LNCAP (cell line): ENCODE data around the gene TAS2R40.

Experiments used
- TF ChIP-seq, protein P1 (sequence below): fragments of 450-650 bp; IDR thresholded peaks from 2 replicates; pipeline ENCODE4 v1.5.1; 2017; ENCODE audit warnings: mild to moderate bottlenecking

TAS2R40 gene

DNA sequence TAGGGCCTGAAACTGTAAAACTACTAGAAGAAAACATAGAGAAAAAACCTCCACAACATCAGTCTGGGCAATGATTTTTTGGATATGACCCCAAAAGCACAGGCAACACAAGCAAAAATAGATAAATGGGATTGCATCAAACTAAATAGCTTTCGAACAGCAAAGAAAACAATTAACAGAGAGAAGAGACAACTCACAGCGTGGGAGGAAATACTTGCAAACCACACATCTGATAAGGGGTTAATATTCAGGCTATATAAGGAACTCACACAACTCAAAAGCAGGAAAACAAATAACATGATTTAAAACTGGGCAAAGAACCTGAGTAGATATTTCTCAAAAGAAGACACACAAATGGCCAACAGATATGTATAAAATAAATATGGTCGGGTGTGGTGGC, 33.7 kb downstream of the TAS2R40 start:
- TF ChIP-seq, protein P1, sequence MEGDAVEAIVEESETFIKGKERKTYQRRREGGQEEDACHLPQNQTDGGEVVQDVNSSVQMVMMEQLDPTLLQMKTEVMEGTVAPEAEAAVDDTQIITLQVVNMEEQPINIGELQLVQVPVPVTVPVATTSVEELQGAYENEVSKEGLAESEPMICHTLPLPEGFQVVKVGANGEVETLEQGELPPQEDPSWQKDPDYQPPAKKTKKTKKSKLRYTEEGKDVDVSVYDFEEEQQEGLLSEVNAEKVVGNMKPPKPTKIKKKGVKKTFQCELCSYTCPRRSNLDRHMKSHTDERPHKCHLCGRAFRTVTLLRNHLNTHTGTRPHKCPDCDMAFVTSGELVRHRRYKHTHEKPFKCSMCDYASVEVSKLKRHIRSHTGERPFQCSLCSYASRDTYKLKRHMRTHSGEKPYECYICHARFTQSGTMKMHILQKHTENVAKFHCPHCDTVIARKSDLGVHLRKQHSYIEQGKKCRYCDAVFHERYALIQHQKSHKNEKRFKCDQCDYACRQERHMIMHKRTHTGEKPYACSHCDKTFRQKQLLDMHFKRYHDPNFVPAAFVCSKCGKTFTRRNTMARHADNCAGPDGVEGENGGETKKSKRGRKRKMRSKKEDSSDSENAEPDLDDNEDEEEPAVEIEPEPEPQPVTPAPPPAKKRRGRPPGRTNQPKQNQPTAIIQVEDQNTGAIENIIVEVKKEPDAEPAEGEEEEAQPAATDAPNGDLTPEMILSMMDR = no peak

DNA sequence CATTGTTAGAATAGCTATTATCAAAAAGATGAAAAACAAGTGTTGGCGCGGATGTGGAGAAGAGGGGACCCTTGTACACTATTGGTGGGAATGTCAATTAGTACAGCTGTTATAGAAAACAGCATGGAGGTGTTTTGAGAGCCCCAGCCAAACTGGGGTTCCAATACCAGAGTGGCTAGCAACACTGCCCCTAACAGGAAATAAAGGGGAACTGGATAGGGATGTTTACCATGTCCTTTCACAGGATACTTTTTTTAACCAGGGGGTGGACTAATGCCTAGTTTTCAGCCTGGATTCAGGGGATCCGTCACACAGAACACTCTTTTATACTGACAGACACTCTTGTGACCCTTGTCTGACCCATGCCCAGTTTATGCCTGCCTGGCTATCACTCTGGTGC, 34.5 kb downstream of the TAS2R40 start:
- TF ChIP-seq, protein P1 = no peak

GRCh38 chr7:143256932-143257331, 35.1 kb downstream of the TAS2R40 start:
- TF ChIP-seq, protein P1 = no peak

DNA sequence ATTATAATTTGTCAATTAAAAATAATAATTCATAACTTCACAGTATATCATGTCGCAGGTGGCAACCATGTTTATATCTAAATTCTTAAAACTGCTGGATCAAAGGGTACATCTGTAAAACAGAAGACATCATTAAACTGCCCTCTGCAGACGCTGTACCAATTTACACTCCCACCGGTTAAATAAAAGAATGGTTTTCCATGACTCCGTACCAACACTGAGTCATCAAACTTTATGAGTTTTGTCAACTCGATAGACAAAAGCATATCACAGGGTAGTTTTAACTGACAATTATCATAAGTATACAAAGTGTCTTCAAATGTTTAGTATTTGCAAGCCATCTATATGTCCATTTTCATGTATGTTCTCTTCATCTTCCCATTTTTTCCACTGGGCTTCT, 35.7 kb downstream of the TAS2R40 start:
- TF ChIP-seq, protein P1 = no peak

- TF ChIP-seq, protein P1 = no peak
These were observed 37.0 kb downstream of the TAS2R40 start for GRCh38 chr7:143258831-143259230.

DNA sequence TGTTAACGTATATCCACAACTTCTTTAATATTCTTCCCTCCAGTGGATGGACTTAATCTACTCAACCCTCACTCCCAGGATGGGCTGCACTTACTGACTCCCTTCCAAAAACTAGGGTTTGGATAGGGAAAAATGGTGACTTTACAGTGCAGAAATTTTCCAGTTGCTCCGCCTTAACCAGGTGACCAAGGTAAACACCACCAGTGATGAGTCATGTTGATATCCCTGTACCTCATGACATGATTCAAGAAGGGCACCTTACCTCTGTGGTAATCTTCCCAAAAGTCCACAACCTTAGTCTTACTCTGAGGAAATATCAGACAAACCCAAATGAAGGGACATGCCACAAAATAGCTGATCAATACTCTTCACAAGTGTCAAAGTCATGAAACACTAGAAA, 37.9 kb downstream of the TAS2R40 start:
- TF ChIP-seq, protein P1 = no peak

DNA sequence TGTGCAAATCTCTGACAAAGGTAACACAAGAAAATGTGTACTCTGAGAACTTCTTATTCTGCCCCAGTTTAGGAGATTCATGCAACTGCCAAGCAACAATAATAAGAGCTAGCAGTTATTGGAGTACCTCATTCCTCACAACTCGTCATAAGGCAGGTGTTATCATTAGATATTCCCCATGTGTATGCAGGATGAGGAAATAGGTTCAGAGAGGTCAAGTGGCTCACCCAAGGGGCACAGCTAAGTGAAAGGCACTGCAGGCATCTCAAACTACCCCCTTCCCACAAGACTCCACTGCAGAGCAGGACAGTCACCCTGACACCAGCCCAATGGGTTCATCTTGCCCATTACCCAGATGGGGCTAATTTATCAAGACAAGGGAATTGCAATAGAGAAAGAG, 40.1 kb downstream of the TAS2R40 start:
- TF ChIP-seq, protein P1 = no peak
